SJSA1 (cell line): ENCODE data around the gene APOL6. TPM values are rescaled to one million over a fixed set of nuclear protein-coding genes. Genes with fewer than 3 reads are reported as not detected.
A peak's percentile ranks its signal among the peaks of the same experiment; 100 is the strongest.

ENCODE experiments used
- DNase-seq, 2 experiments: peaks; one replicate each; pipeline ENCODE4 v3.0.0-alpha.2; 2015 to 2020; ENCODE audit warnings: low spot score in 2 of 2, low read depth in 1 of 2
- H3K27ac ChIP-seq: fragments of 250-450 bp; sonication (Bioruptor Pico); 2 replicates; pipeline ENCODE4 v1.5.1; 2020; ENCODE audit warnings: mild to moderate bottlenecking, moderate library complexity
- H3K27me3 ChIP-seq: fragments of 250-450 bp; sonication (Bioruptor Pico); replicated peaks from 2 replicates; pipeline ENCODE4 v1.5.1; 2020; ENCODE audit warnings: mild to moderate bottlenecking, moderate library complexity
- H3K36me3 ChIP-seq: fragments of 250-450 bp; sonication (Bioruptor Pico); 2 replicates; pipeline ENCODE4 v1.5.1; 2020; ENCODE audit warnings: mild to moderate bottlenecking
- H3K4me1 ChIP-seq: fragments of 250-450 bp; sonication (Bioruptor Pico); replicated peaks from 2 replicates; pipeline ENCODE4 v1.6.1; 2021; ENCODE audit warnings: mild to moderate bottlenecking
- H3K4me3 ChIP-seq: fragments of 250-450 bp; sonication (Bioruptor Pico); 2 replicates; pipeline ENCODE4 v1.5.1; 2020; ENCODE audit warnings: mild to moderate bottlenecking
- H3K9me3 ChIP-seq: fragments of 250-450 bp; sonication (Bioruptor Pico); replicated peaks from 2 replicates; pipeline ENCODE4 v1.5.1; 2020; ENCODE audit warnings: mild to moderate bottlenecking
- total RNA-seq: library from RNA; depleted of rRNA; stranded (reverse); fragments of >200 nt; shearing (Covaris generic); gene quantifications from 2 replicates; pipeline ENCODE4 v1.2.3, GENCODE V29; 2014

Gene APOL6
- total RNA-seq, 1 experiment from 2014 or later: 22.6 TPM

GRCh38 chr22:35634943-35635540 is 13.2 kb upstream of the APOL6 start:
- peaks cover 22% of the 10 kb centered on the region for H3K4me1 ChIP-seq
- no peaks in the 10 kb centered on the region for H3K9me3 ChIP-seq
- no peak overlapping the region for H3K4me3 ChIP-seq
- H3K36me3 ChIP-seq: no peaks in the 10 kb centered on the region
- DNase-seq: no peak
- no peaks in the 10 kb centered on the region for H3K27me3 ChIP-seq
- no peak overlapping the region for H3K27ac ChIP-seq

- no peaks in the 10 kb centered on the region for H3K36me3 ChIP-seq
- no peak for DNase-seq
- H3K4me3 ChIP-seq: no peak overlapping the region
- H3K27me3 ChIP-seq: no peaks in the 10 kb centered on the region
- no peaks in the 10 kb centered on the region for H3K9me3 ChIP-seq
- H3K27ac ChIP-seq: no peak overlapping the region
- peaks cover 19% of the 10 kb centered on the region for H3K4me1 ChIP-seq
Measured at GRCh38 chr22:35637254-35637653, 11.0 kb upstream of the APOL6 start.

GRCh38 chr22:35638001-35638400 is 10.2 kb upstream of the APOL6 start:
- H3K36me3 ChIP-seq: no peaks in the 10 kb centered on the region
- H3K4me1 ChIP-seq: peaks cover 19% of the 10 kb centered on the region
- peak overlapping the region; percentile 47 for H3K27ac ChIP-seq
- H3K27me3 ChIP-seq: no peaks in the 10 kb centered on the region
- DNase-seq: peak in 1 of 2 experiments; percentile 18
- no peaks in the 10 kb centered on the region for H3K9me3 ChIP-seq
- no peak overlapping the region for H3K4me3 ChIP-seq

GRCh38 chr22:35638410-35638809 is 9.8 kb upstream of the APOL6 start:
- H3K36me3 ChIP-seq: no peaks in the 10 kb centered on the region
- peaks cover 19% of the 10 kb centered on the region for H3K4me1 ChIP-seq
- H3K27ac ChIP-seq: peak overlapping the region; percentile 47
- no peaks in the 10 kb centered on the region for H3K27me3 ChIP-seq
- no peaks in the 10 kb centered on the region for H3K9me3 ChIP-seq
- peak; percentile 52 to 62 for DNase-seq
- no peak overlapping the region for H3K4me3 ChIP-seq

GRCh38 chr22:35641494-35642120 is 6.6 kb upstream of the APOL6 start:
- Histone ChIP-seq H3K27me3 (no peaks in the 10 kb centered on the region), H3K4me3 (no peak overlapping the region), H3K4me1 (peaks cover 25% of the 10 kb centered on the region), H3K36me3 (no peaks in the 10 kb centered on the region), H3K27ac (no peak overlapping the region), H3K9me3 (no peaks in the 10 kb centered on the region)
- peak in 1 of 2 experiments; percentile 27 for DNase-seq

GRCh38 chr22:35642305-35642741 is 5.9 kb upstream of the APOL6 start:
- Histone ChIP-seq H3K9me3 (no peaks in the 10 kb centered on the region), H3K27ac (no peak overlapping the region), H3K4me1 (peaks cover 32% of the 10 kb centered on the region), H3K27me3 (no peaks in the 10 kb centered on the region), H3K36me3 (no peaks in the 10 kb centered on the region), H3K4me3 (no peak overlapping the region)
- peak in 1 of 2 experiments; percentile 31 for DNase-seq

GRCh38 chr22:35643991-35644390 is 4.3 kb upstream of the APOL6 start:
- Histone ChIP-seq H3K27ac (no peak overlapping the region), H3K4me1 (peaks cover 22% of the 10 kb centered on the region), H3K4me3 (no peak overlapping the region), H3K36me3 (no peaks in the 10 kb centered on the region), H3K9me3 (no peaks in the 10 kb centered on the region), H3K27me3 (no peaks in the 10 kb centered on the region)
- peak in 1 of 2 experiments; percentile 3 for DNase-seq

GRCh38 chr22:35645646-35646045 is 2.6 kb upstream of the APOL6 start:
- H3K27me3 ChIP-seq: no peaks in the 10 kb centered on the region
- H3K27ac ChIP-seq: no peak overlapping the region
- no peaks in the 10 kb centered on the region for H3K36me3 ChIP-seq
- no peak overlapping the region for H3K4me3 ChIP-seq
- H3K4me1 ChIP-seq: peaks cover 27% of the 10 kb centered on the region
- no peaks in the 10 kb centered on the region for H3K9me3 ChIP-seq
- DNase-seq: peak in 1 of 2 experiments; percentile 28

GRCh38 chr22:35649026-35649553 is 844 bp downstream of the APOL6 start:
- H3K4me1 ChIP-seq: peaks cover 23% of the 10 kb centered on the region
- H3K9me3 ChIP-seq: no peaks in the 10 kb centered on the region; the same call in 1 of the 2 replicates
- peak overlapping the region; percentile 83 for H3K27ac ChIP-seq
- peak overlapping the region; percentile 46 for H3K4me3 ChIP-seq
- H3K27me3 ChIP-seq: no peaks in the 10 kb centered on the region
- DNase-seq: peak in 1 of 2 experiments; percentile 13
- H3K36me3 ChIP-seq: peaks cover 3% of the 10 kb centered on the region; the same call in 1 of the 2 replicates

GRCh38 chr22:35649636-35650250 is 1.5 kb downstream of the APOL6 start:
- peaks cover 3% of the 10 kb centered on the region; the same call in 1 of the 2 replicates for H3K36me3 ChIP-seq
- H3K27ac ChIP-seq: no peak overlapping the region
- DNase-seq: no peak
- H3K9me3 ChIP-seq: no peaks in the 10 kb centered on the region; the same call in 1 of the 2 replicates
- H3K27me3 ChIP-seq: no peaks in the 10 kb centered on the region
- peak overlapping the region; percentile 46 for H3K4me3 ChIP-seq
- H3K4me1 ChIP-seq: peaks cover 23% of the 10 kb centered on the region

GRCh38 chr22:35651085-35651484 is 2.8 kb downstream of the APOL6 start:
- H3K4me1 ChIP-seq: peaks cover 23% of the 10 kb centered on the region
- no peak overlapping the region for H3K4me3 ChIP-seq
- DNase-seq: no peak
- H3K27me3 ChIP-seq: no peaks in the 10 kb centered on the region
- H3K36me3 ChIP-seq: peaks cover 6% of the 10 kb centered on the region; the same call in 1 of the 2 replicates
- H3K27ac ChIP-seq: no peak overlapping the region
- no peaks in the 10 kb centered on the region; the same call in 1 of the 2 replicates for H3K9me3 ChIP-seq

- Histone ChIP-seq H3K9me3 (no peaks in the 10 kb centered on the region; the same call in 1 of the 2 replicates), H3K36me3 (peaks cover 31% of the 10 kb centered on the region), H3K27me3 (no peaks in the 10 kb centered on the region), H3K27ac (no peak overlapping the region), H3K4me3 (no peak overlapping the region), H3K4me1 (peaks cover 6% of the 10 kb centered on the region; the same call in 1 of the 2 replicates)
- DNase-seq: no peak
Measured at GRCh38 chr22:35653824-35654223, 5.6 kb downstream of the APOL6 start.

- peaks cover 49% of the 10 kb centered on the region for H3K36me3 ChIP-seq
- no peaks in the 10 kb centered on the region for H3K9me3 ChIP-seq
- H3K27ac ChIP-seq: no peak overlapping the region
- no peaks in the 10 kb centered on the region for H3K4me1 ChIP-seq
- H3K27me3 ChIP-seq: no peaks in the 10 kb centered on the region
- DNase-seq: no peak
- H3K4me3 ChIP-seq: no peak overlapping the region
Measured at GRCh38 chr22:35656284-35656752, 8.1 kb downstream of the APOL6 start.
